Mucosa of descending colon (tissue), 3 donors: ENCODE measurements around the gene SLC49A3. TPM values are rescaled to one million over a fixed set of nuclear protein-coding genes. Genes with fewer than 3 reads are reported as not detected.

Experiments
- ATAC-seq: fragments of 200-7000 bp; cut with Tn5 transposase; one replicate; pipeline ENCODE4 v1.9.1; 2020; ENCODE audit warnings: mild to moderate bottlenecking, moderate library complexity
- DNase-seq, 3 donors: peaks; one replicate each; pipeline ENCODE4 v3.0.0-alpha.2; 2020
- H3K36me3 ChIP-seq: fragments of 200-600 bp; one replicate; pipeline ENCODE4 v1.8.0; 2021; ENCODE audit warnings: low read depth, mild to moderate bottlenecking
- H3K4me1 ChIP-seq: fragments of 200-600 bp; one replicate; pipeline ENCODE4 v1.8.0; 2021; ENCODE audit warnings: low read depth, mild to moderate bottlenecking
- H3K4me3 ChIP-seq: fragments of 200-600 bp; one replicate; pipeline ENCODE4 v1.8.0; 2021; ENCODE audit warnings: mild to moderate bottlenecking
- H3K9me3 ChIP-seq: fragments of 200-600 bp; one replicate; pipeline ENCODE4 v1.8.0; 2021; ENCODE audit warnings: mild to moderate bottlenecking
- intact Hi-C, 2 donors: fragments of 100-400 bp; cut with DNase I in 1 of 2; cut with micrococcal nuclease in 1 of 2; formaldehyde crosslinking; loops; one replicate each; pipeline versions ENCODE4 v1.11.0 to v1.11.1; 2022; cut with DNase I, micrococcal nuclease
- total RNA-seq, 3 donors: library from RNA; stranded (reverse); fragmentation: NEBNext Ultra II Directional in 2 of 3; extraction: Animal tissue kit (Norgen Biotek cat#: 25700) in 2 of 3; gene quantifications; one replicate each; pipeline versions ENCODE4 v1.2.1 to v1.2.4, GENCODE V29; 2021 to 2023
- TF ChIP-seq, protein P1 (sequence below): fragments of 200-600 bp; IDR thresholded peaks from one replicate; pipeline ENCODE4 v1.8.0; 2022; ENCODE audit warnings: antibody characterized with exemption, mild to moderate bottlenecking
- donor health status: DM: no; HTN: no; CAD: no; lungs with moderate emphysema.
- donor health status: DM: no; HTN: no; CAD: no.
- donor health status: DM: no; HTN: yes; CAD: no.

The SLC49A3 gene
- total RNA-seq, 3 donors from 2014 or later = 9.9 to 14.1 (median 11.5) TPM

DNA sequence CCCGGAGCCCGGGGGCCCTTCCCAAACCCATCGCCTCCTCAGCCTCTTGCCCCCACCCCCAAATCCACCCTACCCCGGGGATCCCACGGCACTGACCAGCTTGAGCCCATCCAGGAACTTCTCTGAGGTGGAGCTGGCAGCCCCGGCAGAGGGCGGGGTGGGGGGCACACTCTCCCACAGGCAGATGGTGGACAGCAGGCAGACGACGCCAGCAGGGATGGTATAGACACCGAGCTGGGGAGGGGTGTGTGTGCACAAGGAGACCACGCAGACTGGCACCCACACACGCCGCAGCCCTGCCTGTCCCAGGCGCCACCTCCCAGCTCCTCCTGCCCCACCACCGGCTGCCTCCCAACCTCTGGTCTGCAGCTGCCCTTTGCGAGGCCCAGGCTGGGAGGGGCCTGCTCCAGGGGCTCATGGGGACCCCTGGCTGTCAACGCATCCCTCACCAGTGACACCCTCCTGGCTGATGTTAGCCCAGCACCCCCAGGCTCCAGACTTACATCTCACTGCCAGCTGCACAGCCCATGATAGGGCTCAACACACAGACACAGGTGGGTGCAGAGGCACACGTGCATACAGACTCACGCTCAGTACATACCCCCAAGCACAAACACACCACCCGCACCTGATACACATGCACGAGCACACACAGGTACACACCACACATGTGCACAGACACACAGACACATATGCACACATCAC lies 4.2 kb downstream of the SLC49A3 start:
- H3K36me3 ChIP-seq = no peaks in the 10 kb centered on the region
- peak in 1 of 3 donors; percentile 62 for DNase-seq
- H3K9me3 ChIP-seq = no peaks in the 10 kb centered on the region
- peaks cover 66% of the 10 kb centered on the region for H3K4me1 ChIP-seq
- no peak overlapping the region for H3K4me3 ChIP-seq
- TF ChIP-seq, protein P1, sequence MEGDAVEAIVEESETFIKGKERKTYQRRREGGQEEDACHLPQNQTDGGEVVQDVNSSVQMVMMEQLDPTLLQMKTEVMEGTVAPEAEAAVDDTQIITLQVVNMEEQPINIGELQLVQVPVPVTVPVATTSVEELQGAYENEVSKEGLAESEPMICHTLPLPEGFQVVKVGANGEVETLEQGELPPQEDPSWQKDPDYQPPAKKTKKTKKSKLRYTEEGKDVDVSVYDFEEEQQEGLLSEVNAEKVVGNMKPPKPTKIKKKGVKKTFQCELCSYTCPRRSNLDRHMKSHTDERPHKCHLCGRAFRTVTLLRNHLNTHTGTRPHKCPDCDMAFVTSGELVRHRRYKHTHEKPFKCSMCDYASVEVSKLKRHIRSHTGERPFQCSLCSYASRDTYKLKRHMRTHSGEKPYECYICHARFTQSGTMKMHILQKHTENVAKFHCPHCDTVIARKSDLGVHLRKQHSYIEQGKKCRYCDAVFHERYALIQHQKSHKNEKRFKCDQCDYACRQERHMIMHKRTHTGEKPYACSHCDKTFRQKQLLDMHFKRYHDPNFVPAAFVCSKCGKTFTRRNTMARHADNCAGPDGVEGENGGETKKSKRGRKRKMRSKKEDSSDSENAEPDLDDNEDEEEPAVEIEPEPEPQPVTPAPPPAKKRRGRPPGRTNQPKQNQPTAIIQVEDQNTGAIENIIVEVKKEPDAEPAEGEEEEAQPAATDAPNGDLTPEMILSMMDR = no peak
- no peak for ATAC-seq
- intact Hi-C loops = no loop called here

DNA sequence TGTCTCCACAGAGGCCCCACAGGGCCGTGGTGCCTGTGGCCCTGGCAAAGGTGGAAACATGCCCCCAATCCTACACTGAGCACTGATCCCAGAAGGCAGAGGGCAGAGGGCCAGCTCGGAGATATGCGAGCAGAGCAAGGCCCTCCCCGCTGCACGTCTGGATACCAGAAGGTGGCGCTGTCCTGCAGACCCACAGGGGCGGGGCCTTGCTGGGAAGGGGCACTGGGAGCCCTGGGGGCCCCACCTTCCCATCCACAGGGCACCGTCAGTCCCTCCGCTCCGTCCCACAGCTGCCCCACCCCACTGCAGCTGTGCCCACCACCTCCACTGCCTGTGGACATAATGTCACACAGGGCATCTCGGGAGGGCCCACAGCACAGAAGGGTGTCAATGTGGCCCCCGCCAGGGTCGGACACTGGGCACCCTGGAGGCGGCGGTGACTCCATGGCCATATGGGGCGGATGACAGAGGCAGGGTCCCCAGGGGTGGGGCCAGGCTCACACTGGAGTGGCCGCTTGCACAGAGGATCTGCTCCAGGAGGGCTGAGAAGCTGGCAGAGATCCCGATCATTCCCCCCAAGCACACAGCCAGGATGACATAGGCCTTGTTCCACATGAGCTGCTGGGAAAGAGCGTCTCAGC lies 4.8 kb downstream of the SLC49A3 start:
- Histone ChIP-seq H3K4me1 (peaks cover 60% of the 10 kb centered on the region), H3K9me3 (no peaks in the 10 kb centered on the region), H3K36me3 (no peaks in the 10 kb centered on the region), H3K4me3 (no peak overlapping the region)
- ATAC-seq (peak; percentile 39), DNase-seq (peak; percentile 77 to 84 (median 81))
- TF ChIP-seq, protein P1 = peak; percentile 70
- intact Hi-C loops = no loop called here

DNA sequence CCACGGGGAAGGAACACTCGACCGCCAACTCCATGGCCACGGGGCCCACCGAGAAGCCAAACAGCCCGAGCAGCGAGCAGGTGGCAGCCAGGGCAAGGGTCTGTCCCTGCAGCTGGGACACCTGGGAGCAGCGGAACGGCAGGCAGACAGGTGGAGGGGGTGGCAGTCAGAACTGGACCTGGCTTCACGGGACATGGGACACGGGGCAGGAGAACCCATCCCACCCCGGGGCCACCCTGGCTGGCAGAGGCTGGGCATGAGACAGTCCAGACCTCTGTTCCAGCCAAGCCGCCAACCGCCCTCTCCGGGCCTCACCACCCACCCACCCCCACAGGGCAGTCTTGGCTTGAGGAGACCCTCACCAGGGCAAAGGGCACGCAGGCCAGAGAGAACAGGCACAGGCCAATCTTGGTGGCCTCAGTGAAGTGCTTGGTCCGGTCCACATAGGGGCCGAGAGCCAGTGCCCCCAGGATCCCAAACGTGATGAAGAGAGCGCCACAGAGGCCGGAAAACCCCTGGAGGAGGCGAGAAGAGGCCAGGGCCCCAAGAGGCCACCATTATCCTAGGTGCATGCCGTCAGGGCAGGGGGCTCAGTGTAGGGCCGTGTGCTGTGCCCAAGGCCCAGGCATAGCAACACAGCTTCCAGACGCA lies 5.6 kb downstream of the SLC49A3 start:
- H3K4me3 ChIP-seq = no peak overlapping the region
- no peaks in the 10 kb centered on the region for H3K9me3 ChIP-seq
- H3K36me3 ChIP-seq = no peaks in the 10 kb centered on the region
- intact Hi-C loops = no loop called here
- DNase-seq = peak in 2 of 3 donors; percentile 53 to 60
- TF ChIP-seq, protein P1 = no peak
- no peak for ATAC-seq
- peaks cover 57% of the 10 kb centered on the region for H3K4me1 ChIP-seq

DNA sequence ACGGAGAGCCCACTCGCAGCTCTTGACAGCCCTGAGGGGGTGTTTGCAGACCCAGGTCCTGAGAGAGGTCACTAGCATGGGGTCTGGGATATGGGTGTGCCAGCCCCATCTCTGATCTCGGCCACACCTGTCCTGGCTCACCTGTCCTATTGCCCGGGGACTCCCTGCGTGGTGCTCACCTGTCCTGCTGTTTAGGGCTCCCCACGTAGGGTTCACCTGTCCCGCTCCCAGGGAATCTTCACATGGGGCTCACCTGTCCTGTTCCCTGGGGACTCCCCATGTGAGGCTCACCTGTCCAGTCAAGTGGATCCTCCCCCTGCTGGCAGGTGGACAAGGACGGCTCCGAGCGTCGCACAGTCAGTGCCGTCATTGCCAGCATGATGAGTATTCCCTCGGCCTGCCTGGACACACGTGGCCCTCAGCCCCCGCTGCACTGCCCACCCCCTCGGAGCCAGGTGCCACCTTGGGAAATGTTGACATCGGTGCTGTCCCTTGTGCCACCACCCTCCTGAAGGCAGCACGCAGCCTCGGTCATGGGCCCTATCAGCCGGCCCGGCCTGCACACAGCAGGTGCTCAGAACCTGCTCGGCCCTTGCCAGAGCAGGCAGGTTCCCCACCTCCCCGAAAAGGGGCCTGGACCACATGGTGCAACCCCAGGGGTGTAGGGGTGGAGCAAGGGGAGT lies 6.3 kb downstream of the SLC49A3 start:
- DNase-seq (peak; percentile 33 to 61 (median 58)), ATAC-seq (peak; percentile 1)
- Histone ChIP-seq H3K4me3 (no peak overlapping the region), H3K36me3 (no peaks in the 10 kb centered on the region), H3K9me3 (no peaks in the 10 kb centered on the region), H3K4me1 (peaks cover 55% of the 10 kb centered on the region)
- TF ChIP-seq, protein P1 = no peak
- intact Hi-C loops = no loop called here

DNA sequence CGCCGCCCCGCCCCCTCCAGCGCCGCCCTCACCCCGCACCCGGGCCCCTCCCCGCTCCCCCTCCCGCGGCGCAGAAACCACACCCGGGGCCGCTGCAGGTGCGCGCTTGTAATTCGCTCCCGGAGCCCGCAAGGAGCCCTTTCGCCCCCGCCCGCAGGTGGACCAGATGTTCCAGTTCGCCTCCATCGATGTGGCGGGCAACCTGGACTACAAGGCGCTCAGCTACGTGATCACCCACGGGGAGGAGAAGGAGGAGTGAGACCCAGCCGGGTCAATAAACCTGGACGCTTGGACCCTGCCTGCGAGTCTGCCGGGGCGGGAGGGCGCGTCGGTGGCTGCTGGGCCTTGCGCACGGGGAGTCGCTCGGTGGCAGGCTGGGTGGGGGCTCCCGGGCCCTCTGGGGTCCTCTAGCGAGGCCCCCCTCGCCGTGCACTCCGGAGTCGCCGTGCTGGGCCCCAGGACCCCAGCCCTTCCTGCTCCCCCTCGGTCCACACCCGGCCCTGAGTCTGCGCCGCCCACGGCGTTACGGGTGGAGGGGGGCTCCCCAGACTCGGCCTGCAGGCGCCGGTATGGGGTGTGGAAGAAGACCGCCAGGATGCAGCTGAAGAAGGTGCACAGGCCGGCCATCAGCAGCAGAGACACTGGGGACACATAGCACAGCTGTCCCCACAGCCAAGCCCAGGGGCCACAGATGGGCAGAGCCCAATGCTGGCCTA lies 7.1 kb downstream of the SLC49A3 start:
- peak; percentile 65 for ATAC-seq
- no peaks in the 10 kb centered on the region for H3K36me3 ChIP-seq
- no peak overlapping the region for H3K4me3 ChIP-seq
- peaks cover 51% of the 10 kb centered on the region for H3K4me1 ChIP-seq
- TF ChIP-seq, protein P1 = no peak
- H3K9me3 ChIP-seq = no peaks in the 10 kb centered on the region
- peak; percentile 83 to 89 (median 87) for DNase-seq
- intact Hi-C loops = no loop called here
